VCaP (cell line): ENCODE data around the gene LARGE1.

Source experiments
- H3K27ac ChIP-seq: fragments of 450-650 bp; 2 replicates; pipeline ENCODE4 v1.5.1; 2017
- TF ChIP-seq, protein P1 (sequence below): fragments of 450-650 bp; conservative IDR thresholded peaks from 2 replicates; pipeline ENCODE4 v1.5.1; 2017; ENCODE audit warnings: mild to moderate bottlenecking, moderate library complexity

Gene LARGE1

DNA sequence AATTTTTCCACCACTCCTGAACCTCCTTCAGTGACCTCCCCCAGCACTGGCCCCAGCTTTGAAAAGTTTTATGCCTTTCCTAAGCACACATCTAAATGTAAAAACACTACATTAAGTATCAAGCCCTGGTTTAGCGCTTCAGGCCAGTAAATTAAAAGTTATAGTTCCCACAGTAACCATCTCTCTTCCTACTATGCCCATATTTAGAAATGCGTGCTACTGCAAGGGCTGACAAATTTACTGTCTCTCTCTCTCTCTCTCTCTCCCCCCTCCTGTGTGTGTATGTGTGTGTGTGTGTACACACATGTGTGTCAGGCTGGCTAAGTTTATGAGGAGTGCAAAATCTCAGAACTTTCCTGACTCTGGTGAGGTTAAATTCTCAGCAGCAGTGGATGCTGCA, 231.4 kb downstream of the LARGE1 start:
- TF ChIP-seq, protein P1, sequence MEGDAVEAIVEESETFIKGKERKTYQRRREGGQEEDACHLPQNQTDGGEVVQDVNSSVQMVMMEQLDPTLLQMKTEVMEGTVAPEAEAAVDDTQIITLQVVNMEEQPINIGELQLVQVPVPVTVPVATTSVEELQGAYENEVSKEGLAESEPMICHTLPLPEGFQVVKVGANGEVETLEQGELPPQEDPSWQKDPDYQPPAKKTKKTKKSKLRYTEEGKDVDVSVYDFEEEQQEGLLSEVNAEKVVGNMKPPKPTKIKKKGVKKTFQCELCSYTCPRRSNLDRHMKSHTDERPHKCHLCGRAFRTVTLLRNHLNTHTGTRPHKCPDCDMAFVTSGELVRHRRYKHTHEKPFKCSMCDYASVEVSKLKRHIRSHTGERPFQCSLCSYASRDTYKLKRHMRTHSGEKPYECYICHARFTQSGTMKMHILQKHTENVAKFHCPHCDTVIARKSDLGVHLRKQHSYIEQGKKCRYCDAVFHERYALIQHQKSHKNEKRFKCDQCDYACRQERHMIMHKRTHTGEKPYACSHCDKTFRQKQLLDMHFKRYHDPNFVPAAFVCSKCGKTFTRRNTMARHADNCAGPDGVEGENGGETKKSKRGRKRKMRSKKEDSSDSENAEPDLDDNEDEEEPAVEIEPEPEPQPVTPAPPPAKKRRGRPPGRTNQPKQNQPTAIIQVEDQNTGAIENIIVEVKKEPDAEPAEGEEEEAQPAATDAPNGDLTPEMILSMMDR, result no peak
- H3K27ac ChIP-seq, result no peak overlapping the region

DNA sequence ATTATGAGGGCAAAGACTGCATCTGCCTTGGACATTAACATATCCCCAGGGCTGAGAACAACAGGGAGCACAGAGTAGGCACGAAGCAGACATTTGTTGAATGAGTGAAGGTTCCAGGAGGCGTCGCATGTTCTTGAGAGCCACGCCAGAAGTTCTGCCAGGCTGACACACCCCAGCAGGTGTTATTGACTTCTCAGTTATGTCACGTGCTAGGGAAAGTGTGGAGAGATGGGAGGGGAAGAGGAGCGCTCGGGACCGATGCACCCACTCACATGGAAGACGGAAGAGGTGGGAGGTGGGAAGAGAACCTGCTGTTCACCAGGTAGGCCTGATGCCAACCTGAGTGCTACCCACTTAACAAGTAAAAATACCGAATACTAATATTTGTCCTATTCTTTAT, 232.8 kb downstream of the LARGE1 start:
- TF ChIP-seq, protein P1, result no peak
- no peak overlapping the region for H3K27ac ChIP-seq

DNA sequence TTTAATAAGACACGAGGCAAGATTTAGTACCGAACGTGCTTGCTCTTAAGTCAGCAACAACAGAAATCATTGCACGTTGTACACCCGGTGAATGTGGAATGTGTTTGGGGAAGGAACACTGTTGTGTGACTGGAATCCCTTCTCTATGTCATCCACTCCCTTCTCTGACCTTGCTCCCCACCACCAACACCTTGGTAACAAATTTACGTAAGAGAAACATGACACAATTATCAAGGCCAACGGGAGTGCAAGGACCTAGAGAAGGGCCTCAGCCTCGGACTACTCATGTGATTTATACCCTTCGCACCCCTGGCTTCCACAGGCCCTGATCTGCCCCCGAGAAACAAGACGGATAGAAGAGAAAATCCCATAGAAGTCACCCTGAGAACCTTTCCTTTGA, 236.2 kb downstream of the LARGE1 start:
- H3K27ac ChIP-seq, result no peak overlapping the region
- TF ChIP-seq, protein P1, result no peak

DNA sequence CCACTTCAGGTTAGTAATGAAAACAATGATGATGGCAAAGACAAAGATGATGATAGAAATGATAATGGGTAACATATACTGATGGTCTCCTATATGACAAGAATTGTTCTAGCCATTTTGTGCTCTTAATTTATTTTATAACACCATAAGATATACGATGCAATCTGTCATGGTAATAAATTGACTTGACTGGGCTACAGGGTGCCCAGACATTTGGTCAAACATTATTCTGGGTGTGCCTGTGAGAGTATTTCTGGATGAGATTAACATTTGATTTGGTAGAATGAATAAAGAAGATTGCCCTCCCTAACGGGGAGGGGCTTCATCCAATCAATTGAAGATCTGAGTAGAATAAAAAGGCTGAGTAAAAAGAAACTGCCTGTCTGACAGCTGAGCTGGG, 237.3 kb downstream of the LARGE1 start:
- no peak overlapping the region for H3K27ac ChIP-seq
- TF ChIP-seq, protein P1, result no peak

DNA sequence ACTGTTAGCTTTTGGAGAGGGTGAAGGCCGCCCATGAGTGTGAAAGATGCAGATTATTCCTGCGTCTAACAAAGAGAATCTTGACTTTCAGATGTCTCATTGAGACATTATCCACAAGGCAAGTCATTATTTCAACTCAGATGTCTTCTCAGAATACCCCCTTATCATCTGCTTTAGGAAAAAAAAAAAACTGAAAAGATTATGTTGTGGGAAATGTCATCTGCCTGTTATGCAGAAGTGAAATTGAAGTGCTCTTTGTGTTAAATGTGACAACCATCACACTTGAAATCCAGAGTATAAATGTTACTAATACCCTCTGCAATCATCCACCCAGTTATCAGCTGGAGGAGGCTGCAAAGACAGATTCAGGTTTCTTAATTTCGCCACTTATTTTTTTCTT, 239.6 kb downstream of the LARGE1 start:
- H3K27ac ChIP-seq, result no peak overlapping the region
- TF ChIP-seq, protein P1, result no peak

DNA sequence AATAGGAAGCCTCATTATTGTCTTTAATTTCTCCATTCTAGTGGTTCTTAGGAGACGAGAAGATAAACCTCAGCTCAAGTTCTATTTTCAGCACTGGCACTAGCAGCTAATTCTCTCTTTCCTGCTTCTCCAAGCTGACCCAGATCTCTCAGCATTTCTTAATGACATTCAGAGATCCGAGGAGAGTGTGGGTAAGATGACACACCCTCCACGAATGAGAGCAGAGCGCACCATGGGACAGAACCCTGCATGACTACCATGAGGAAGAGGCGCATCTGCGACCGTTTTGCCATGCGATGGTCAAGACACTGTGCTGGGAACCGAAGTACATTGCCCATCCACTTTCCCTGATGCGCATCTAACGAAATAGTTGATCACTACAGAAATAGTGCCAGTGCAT, 241.8 kb downstream of the LARGE1 start:
- no peak overlapping the region for H3K27ac ChIP-seq
- TF ChIP-seq, protein P1, result no peak

DNA sequence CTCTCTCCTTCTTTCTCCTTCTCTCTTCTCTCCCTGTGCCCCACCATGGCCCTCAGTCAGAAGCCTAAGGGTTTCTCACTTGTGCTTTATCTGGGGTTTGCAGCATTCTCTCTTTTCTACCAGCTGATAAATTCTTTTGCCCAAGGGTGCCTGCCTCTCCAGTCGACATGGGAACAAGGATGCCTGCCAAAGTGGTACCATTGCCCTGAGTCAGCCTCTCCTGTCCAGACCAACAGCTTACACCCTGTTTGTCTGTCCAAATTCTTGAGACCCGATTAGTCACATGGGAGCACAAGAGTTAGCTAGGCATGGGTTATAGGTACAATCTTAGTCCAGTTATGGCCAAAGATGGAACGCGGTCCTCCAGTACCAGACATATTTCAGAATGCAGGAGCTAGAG, 242.7 kb downstream of the LARGE1 start:
- TF ChIP-seq, protein P1, result no peak
- H3K27ac ChIP-seq, result no peak overlapping the region

DNA sequence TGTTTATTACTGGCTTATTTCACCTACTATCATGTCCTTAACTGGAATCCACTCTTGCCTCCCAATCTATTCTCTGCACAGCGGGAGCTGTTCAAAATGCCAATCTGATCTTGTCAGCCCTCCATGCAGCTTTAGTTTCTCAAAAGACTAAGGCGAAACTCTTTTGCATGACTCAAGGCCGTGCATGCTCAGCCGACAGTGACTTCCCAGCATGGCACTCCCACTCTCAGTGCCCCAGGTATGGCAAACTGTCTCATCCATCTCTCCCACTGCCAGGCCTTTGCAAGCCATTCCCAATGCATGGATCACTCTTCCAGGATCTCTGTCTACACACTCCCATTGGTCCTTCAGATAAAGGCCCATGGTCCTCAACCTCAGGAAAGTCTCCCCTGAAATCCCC, 245.9 kb downstream of the LARGE1 start:
- TF ChIP-seq, protein P1, result no peak
- H3K27ac ChIP-seq, result no peak overlapping the region
